HG02938 (cell line): ENCODE measurements around the gene ZIK1.

ENCODE experiments used
- ATAC-seq: cut with Tn5 transposase; IDR thresholded peaks from one replicate; pipeline ENCODE4 v1.9.1; 2021; ENCODE audit warnings: mild to moderate bottlenecking, moderate library complexity; ENCODE audit not compliant: unreplicated experiment

Gene ZIK1

GRCh38 chr19:57606931-57607330 lies 23.0 kb downstream of the ZIK1 start:
- ATAC-seq: no peak

- no peak for ATAC-seq
Measured at GRCh38 chr19:57611113-57611512, 27.2 kb downstream of the ZIK1 start.

GRCh38 chr19:57613941-57614743 lies 30.2 kb downstream of the ZIK1 start, which contains the start of gene ZNF134:
TSS of gene ZNF134 (plus strand) at chr19:57614242. CDS start at chr19:57619469, 5,227 bp downstream.
- peak; percentile 96 for ATAC-seq

- no peak for ATAC-seq
Measured at GRCh38 chr19:57615346-57615745, 31.4 kb downstream of the ZIK1 start.

- ATAC-seq: no peak
Measured at GRCh38 chr19:57620673-57621348, 36.9 kb downstream of the ZIK1 start.

GRCh38 chr19:57623091-57623490 lies 39.1 kb downstream of the ZIK1 start:
- ATAC-seq: no peak

GRCh38 chr19:57632987-57633831 lies 49.3 kb downstream of the ZIK1 start, which contains the start of gene ZNF211:
TSS of gene ZNF211 (plus strand) at chr19:57633168. CDS start at chr19:57633347, 179 bp downstream.
- peak; percentile 92 for ATAC-seq

- no peak for ATAC-seq
Measured at GRCh38 chr19:57633832-57634131, 49.8 kb downstream of the ZIK1 start.

GRCh38 chr19:57637379-57637778 lies 53.4 kb downstream of the ZIK1 start:
- no peak for ATAC-seq

GRCh38 chr19:57641715-57642234 lies 57.8 kb downstream of the ZIK1 start:
- no peak for ATAC-seq

GRCh38 chr19:57642396-57643046 lies 58.6 kb downstream of the ZIK1 start:
- no peak for ATAC-seq
